HepG2 (cell line): ENCODE results near the gene THOC3. TPM values are rescaled to one million over a fixed set of nuclear protein-coding genes. Genes with fewer than 3 reads are reported as not detected.
A peak's percentile ranks its signal among the peaks of the same experiment; 100 is the strongest.

Experiments
- ARHGAP35 ChIP-seq: sonication (generic); formaldehyde crosslinking; IDR thresholded peaks from 2 replicates; pipeline ENCODE4 v1.9.0; 2022; ENCODE audit warnings: mild to moderate bottlenecking, inconsistent platforms, moderate library complexity, missing genetic modification reagents, borderline replicate concordance
- ARID4A ChIP-seq: sonication (generic); formaldehyde crosslinking; IDR thresholded peaks from 2 replicates; pipeline ENCODE4 v1.5.0; 2020; ENCODE audit warnings: mild to moderate bottlenecking, missing genetic modification reagents, borderline replicate concordance
- ELF1 ChIP-seq: sonication (generic); formaldehyde crosslinking; IDR thresholded peaks from 2 replicates; pipeline ENCODE4 v1.4.0; 2020; ENCODE audit warnings: missing genetic modification reagents
- HMGXB4 ChIP-seq, 2 experiments: sonication (generic) in 1 of 2; formaldehyde crosslinking in 1 of 2; IDR thresholded peaks; 2 replicates each; pipeline versions ENCODE4 v1.4.0 to v1.6.1; 2018 to 2020; ENCODE audit warnings: missing genetic modification reagents in 2 of 2, borderline replicate concordance in 1 of 2, low read depth in 1 of 2, mild to moderate bottlenecking in 1 of 2, missing biosample characterization in 1 of 2
- HOXA3 ChIP-seq: sonication (generic); formaldehyde crosslinking; IDR thresholded peaks from 2 replicates; pipeline ENCODE4 v1.5.0; 2020; ENCODE audit warnings: missing genetic modification reagents
- HOXD1 ChIP-seq: sonication (generic); formaldehyde crosslinking; IDR thresholded peaks from 2 replicates; pipeline ENCODE4 v1.5.0; 2020; ENCODE audit warnings: missing genetic modification reagents
- MEIS2 ChIP-seq: sonication (generic); formaldehyde crosslinking; IDR thresholded peaks from 2 replicates; pipeline ENCODE4 v1.9.0; 2021; ENCODE audit warnings: mild to moderate bottlenecking, missing genetic modification reagents
- MXI1 ChIP-seq: IDR thresholded peaks from 3 replicates; pipeline ENCODE4 v1.6.1; 2012; ENCODE audit warnings: low read depth, low read length, inconsistent platforms, borderline replicate concordance
- MYC ChIP-seq: sonication (generic); formaldehyde crosslinking; IDR thresholded peaks from 2 replicates; pipeline ENCODE4 v1.9.0; 2021; ENCODE audit warnings: missing genetic modification reagents, borderline replicate concordance
- PHF8 ChIP-seq: sonication (generic); formaldehyde crosslinking; IDR thresholded peaks from 2 replicates; pipeline ENCODE4 v1.5.0; 2020; ENCODE audit warnings: missing genetic modification reagents
- RXRA ChIP-seq: sonication (generic); formaldehyde crosslinking; IDR thresholded peaks from 2 replicates; pipeline ENCODE4 v1.5.1; 2020; ENCODE audit warnings: missing genetic modification reagents
- THAP11 ChIP-seq: IDR thresholded peaks from 2 replicates; pipeline ENCODE4 v1.6.1; 2016; ENCODE audit warnings: missing biosample characterization, missing genetic modification reagents
- ZFX ChIP-seq: sonication (generic); formaldehyde crosslinking; IDR thresholded peaks from 2 replicates; pipeline ENCODE4 v1.4.0; 2020; ENCODE audit warnings: mild to moderate bottlenecking, low read depth, missing genetic modification reagents, moderate library complexity
- ZNF331 ChIP-seq: sonication (generic); formaldehyde crosslinking; IDR thresholded peaks from 2 replicates; pipeline ENCODE4 v1.4.0; 2020; ENCODE audit warnings: missing genetic modification reagents
- ZNF687 ChIP-seq: sonication (generic); formaldehyde crosslinking; IDR thresholded peaks from 2 replicates; pipeline ENCODE4 v1.5.1; 2020; ENCODE audit warnings: mild to moderate bottlenecking, missing genetic modification reagents, moderate library complexity
- polyA plus RNA-seq, 8 experiments: library from polyadenylated mRNA; depleted of rRNA in 3 of 8; stranded (reverse) in 7 of 8; unstranded in 1 of 8; fragments of >200 nt; fragmentation: Illumina TruSeq in 4 of 8; extraction: Trizol in 4 of 8; gene quantifications; 2 replicates each; pipeline versions ENCODE4 v1.2.1 to v1.2.3, GENCODE V29; 2011 to 2016; ENCODE audit warnings: low read depth in 4 of 8, missing spikeins in 1 of 8, mixed read lengths in 1 of 8; ENCODE audit not compliant: insufficient read depth in 1 of 8
- total RNA-seq, 5 experiments: library from RNA; depleted of rRNA; stranded (reverse); fragments of >200 nt; fragmentation: Illumina TruSeq; extraction: Trizol; gene quantifications; 2 replicates each; pipeline ENCODE4 v1.2.3, GENCODE V29; 2016; ENCODE audit warnings: low read depth in 1 of 5
- TF ChIP-seq, protein P1 (sequence below): sonication (generic); formaldehyde crosslinking; IDR thresholded peaks from 2 replicates; pipeline ENCODE4 v1.4.0; 2020; ENCODE audit warnings: missing genetic modification reagents

Gene THOC3
- total and polyA plus RNA-seq, 2 of the 13 experiments (the other 11 are each of a cell fraction or from before 2014, with no cell fraction given), result 86.7 to 95.1 TPM

GRCh38 chr5:175967471-175968372 is at the start of gene THOC3 (continued):
- TF ChIP-seq ARHGAP35 (CRISPR knock-in tag) (peak; percentile 32; the same call in 1 of the 2 replicates), MEIS2 (CRISPR knock-in tag) (0 out of 2 replicates have a peak, but pooled peaks have one; percentile 51), HMGXB4 (CRISPR knock-in tag; IDR thresholded peaks at IDR 0.05; ENCODE audit: borderline replicate concordance in 1 of 2, low read depth in 1 of 2) (peak in 1 of 2 experiments; percentile 32; a peak in 1 of 4 replicates), RXRA (CRISPR knock-in tag) (0 out of 2 replicates have a peak, but pooled peaks have one; percentile 31), MYC (CRISPR knock-in tag) (peak; percentile 43; the same call in 1 of the 2 replicates), ARID4A (0 out of 2 replicates have a peak, but pooled peaks have one; percentile 30), ELF1 (peak; percentile 79), HOXD1 (CRISPR knock-in tag) (0 out of 2 replicates have a peak, but pooled peaks have one; percentile 47), HOXA3 (0 out of 2 replicates have a peak, but pooled peaks have one; percentile 30), PHF8 (peak; percentile 93), ZNF331 (0 out of 2 replicates have a peak, but pooled peaks have one; percentile 18), THAP11 (CRISPR knock-in tag) (peak; percentile 96), MXI1 (peak; percentile 12; the same call in 1 of the 3 replicates), ZNF687 (CRISPR knock-in tag) (peak; percentile 33), ZFX (peak; percentile 50)
- TF ChIP-seq, protein P1, sequence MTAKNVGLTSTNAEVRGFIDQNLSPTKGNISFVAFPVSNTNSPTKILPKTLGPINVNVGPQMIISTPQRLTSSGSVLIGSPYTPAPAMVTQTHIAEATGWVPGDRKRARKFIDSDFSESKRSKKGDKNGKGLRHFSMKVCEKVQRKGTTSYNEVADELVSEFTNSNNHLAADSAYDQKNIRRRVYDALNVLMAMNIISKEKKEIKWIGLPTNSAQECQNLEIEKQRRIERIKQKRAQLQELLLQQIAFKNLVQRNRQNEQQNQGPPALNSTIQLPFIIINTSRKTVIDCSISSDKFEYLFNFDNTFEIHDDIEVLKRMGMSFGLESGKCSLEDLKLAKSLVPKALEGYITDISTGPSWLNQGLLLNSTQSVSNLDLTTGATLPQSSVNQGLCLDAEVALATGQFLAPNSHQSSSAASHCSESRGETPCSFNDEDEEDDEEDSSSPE (CRISPR knock-in tag), result peak; percentile 80
